IPS-15b (cell line): ENCODE measurements around the gene SKA1.

Source experiments
- H3K27me3 ChIP-seq: one replicate; pipeline ENCODE4 v1.6.1; 2013; ENCODE audit warnings: low read length; ENCODE audit not compliant: control insufficient read depth, insufficient read depth
- H3K36me3 ChIP-seq: one replicate; pipeline ENCODE4 v1.6.1; 2013; ENCODE audit warnings: low read length; ENCODE audit not compliant: control insufficient read depth, insufficient read depth
- H3K4me1 ChIP-seq: one replicate; pipeline ENCODE4 v1.6.1; 2013; ENCODE audit warnings: mild to moderate bottlenecking, low read length; ENCODE audit not compliant: control insufficient read depth, insufficient read depth
- H3K4me3 ChIP-seq: one replicate; pipeline ENCODE4 v1.5.1; 2013; ENCODE audit warnings: low read depth, low read length
- H3K9ac ChIP-seq: one replicate; pipeline ENCODE4 v1.6.1; 2013; ENCODE audit warnings: low read depth, mild to moderate bottlenecking, low read length
- H3K9me3 ChIP-seq: one replicate; pipeline ENCODE4 v1.6.1; 2013; ENCODE audit warnings: mild to moderate bottlenecking, low read length; ENCODE audit not compliant: control insufficient read depth, insufficient read depth

Gene SKA1

GRCh38 chr18:50441016-50441415 is 66.2 kb downstream of the SKA1 start:
- Histone ChIP-seq H3K27me3 (no peaks in the 10 kb centered on the region), H3K4me1 (no peaks in the 10 kb centered on the region), H3K36me3 (no peaks in the 10 kb centered on the region), H3K9me3 (peaks cover 16% of the 10 kb centered on the region), H3K4me3 (no peak overlapping the region), H3K9ac (no peak overlapping the region)

DNA sequence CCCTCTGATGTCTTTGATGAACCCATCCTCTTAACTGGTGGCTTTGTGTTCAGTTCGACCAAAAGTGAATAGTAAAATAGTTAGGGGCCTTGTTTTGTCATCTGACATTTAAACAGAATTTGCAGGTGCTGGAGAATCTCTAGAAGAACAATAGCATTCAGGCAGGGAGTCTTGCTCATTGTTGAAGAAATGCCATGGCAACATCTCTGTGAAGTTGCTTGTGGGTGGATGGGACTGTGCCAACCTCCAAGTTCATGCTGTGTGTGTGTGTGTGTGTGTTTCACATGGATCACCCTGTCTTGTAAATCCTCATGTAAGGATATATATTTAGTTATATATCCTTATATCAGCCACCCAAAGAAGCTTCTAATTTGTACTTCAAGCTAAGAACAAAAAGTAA is 66.7 kb downstream of the SKA1 start:
- Histone ChIP-seq H3K4me1 (peaks cover 4% of the 10 kb centered on the region), H3K36me3 (no peaks in the 10 kb centered on the region), H3K4me3 (no peak overlapping the region), H3K9me3 (peaks cover 16% of the 10 kb centered on the region), H3K27me3 (no peaks in the 10 kb centered on the region), H3K9ac (no peak overlapping the region)
